H1 (cell line): Measurements from ENCODE around the gene GDAP1L1.

Experiments used
- CHD2 ChIP-seq: IDR thresholded peaks from 2 replicates; pipeline ENCODE4 v1.6.1; 2012; ENCODE audit warnings: low read length, improper control_type of control experiment
- CTCF ChIP-seq, 3 experiments: IDR thresholded peaks; 1 replicate in 2 of 3; 2 replicates in 1 of 3; pipeline versions ENCODE4 v1.5.1 to v1.6.1; 2011; ENCODE audit warnings: low read length in 3 of 3, mild to moderate bottlenecking in 3 of 3, inconsistent platforms in 2 of 3, low read depth in 1 of 3, moderate library complexity in 1 of 3; ENCODE audit not compliant: insufficient read depth in 1 of 3; ENCODE audit errors: control extremely low read depth in 1 of 3
- EZH2 ChIP-seq: fragments of 200-600 bp; sonication (generic); IDR thresholded peaks from 2 replicates; pipeline ENCODE4 v1.7.1; 2012; ENCODE audit warnings: low read depth, mild to moderate bottlenecking, moderate library complexity, low read length, inconsistent platforms; ENCODE audit not compliant: severe bottlenecking
- JUND ChIP-seq: IDR thresholded peaks from 2 replicates; pipeline ENCODE4 v1.6.1; 2011; ENCODE audit warnings: mild to moderate bottlenecking, improper control_type of control experiment, low read length
- KDM1A ChIP-seq: fragments of 200-600, 300-600 bp; sonication (generic); IDR thresholded peaks from 2 replicates; pipeline ENCODE4 v1.7.1; 2016; ENCODE audit warnings: mild to moderate bottlenecking, low read length, borderline replicate concordance
- MAFK ChIP-seq: IDR thresholded peaks from 2 replicates; pipeline ENCODE4 v1.6.1; 2012; ENCODE audit warnings: low read depth, mild to moderate bottlenecking, improper control_type of control experiment, low read length
- POLR2A ChIP-seq, 2 experiments: IDR thresholded peaks; 1 replicate in 1 of 2; 2 replicates in 1 of 2; pipeline ENCODE4 v1.6.1; 2011; ENCODE audit warnings: low read depth in 2 of 2, low read length in 2 of 2, mild to moderate bottlenecking in 2 of 2; ENCODE audit errors: control extremely low read depth in 1 of 2
- POLR2AphosphoS5 ChIP-seq: IDR thresholded peaks from 2 replicates; pipeline ENCODE4 v1.6.1; 2011; ENCODE audit warnings: low read depth, low read length
- TBP ChIP-seq: IDR thresholded peaks from 2 replicates; pipeline ENCODE4 v1.6.1; 2011; ENCODE audit warnings: low read depth, low read length, improper control_type of control experiment
- YY1 ChIP-seq: IDR thresholded peaks from 2 replicates; pipeline ENCODE4 v1.6.1; 2011; ENCODE audit warnings: low read depth, mild to moderate bottlenecking, low read length
- ZNF274 ChIP-seq: IDR thresholded peaks from 2 replicates; pipeline ENCODE4 v1.7.0; 2012; ENCODE audit warnings: low read length, borderline replicate concordance; ENCODE audit errors: extremely low read depth

GRCh38 chr20:44291754-44292153 is 44.6 kb downstream of the GDAP1L1 start:
- no peak for TF ChIP-seq POLR2A (IDR thresholded peaks at IDR 0.05; ENCODE audit: control extremely low read depth in 1 of 2, low read depth in 2 of 2, low read length in 2 of 2)
- no peak for TF ChIP-seq CHD2
- TF ChIP-seq YY1 = peak; percentile 49; the same call in 1 of the 2 replicates
- TF ChIP-seq ZNF274 = no peak
- TF ChIP-seq MAFK = no peak
- no peak for TF ChIP-seq JUND
- TF ChIP-seq EZH2 = no peak
- TF ChIP-seq TBP = no peak
- TF ChIP-seq KDM1A = no peak
- TF ChIP-seq CTCF (IDR thresholded peaks at IDR 0.05; ENCODE audit: control extremely low read depth in 1 of 3, insufficient read depth in 1 of 3, low read depth in 1 of 3, low read length in 3 of 3) = no peak
- no peak for TF ChIP-seq POLR2AphosphoS5
